Stomach smooth muscle (tissue), 2 donors: ENCODE measurements around the gene LRFN3.

Source experiments
- H3K27ac ChIP-seq: one replicate; pipeline ENCODE4 v1.7.0; 2013; ENCODE audit warnings: mild to moderate bottlenecking, low read length, inconsistent platforms
- H3K27me3 ChIP-seq, 2 donors: one replicate each; pipeline ENCODE4 v1.7.0; 2013; ENCODE audit warnings: low read length in 2 of 2; ENCODE audit not compliant: insufficient read depth in 2 of 2, control insufficient read depth in 1 of 2
- H3K36me3 ChIP-seq, 2 donors: one replicate each; pipeline ENCODE4 v1.7.0; 2013; ENCODE audit warnings: low read length in 2 of 2; ENCODE audit not compliant: control insufficient read depth in 2 of 2, insufficient read depth in 2 of 2
- H3K4me1 ChIP-seq: one replicate; pipeline ENCODE4 v1.7.0; 2013; ENCODE audit warnings: low read length; ENCODE audit not compliant: control insufficient read depth, insufficient read depth
- H3K4me3 ChIP-seq, 2 donors: one replicate each; pipeline ENCODE4 v1.7.0; 2013; ENCODE audit warnings: low read length in 2 of 2
- H3K9ac ChIP-seq, 2 donors: one replicate each; pipeline ENCODE4 v1.7.0; 2013; ENCODE audit warnings: low read length in 2 of 2, mild to moderate bottlenecking in 1 of 2
- H3K9me3 ChIP-seq, 2 donors: one replicate each; pipeline ENCODE4 v1.7.0; 2013; ENCODE audit warnings: low read length in 2 of 2; ENCODE audit not compliant: control insufficient read depth in 2 of 2
- donor health status: healthy.
- donor health status: Pancreatic carcinoma.

Gene LRFN3

GRCh38 chr19:35990771-35991730, 54.9 kb downstream of the LRFN3 start:
- Histone ChIP-seq H3K4me1 (peaks cover 12% of the 10 kb centered on the region), H3K9me3 (no peaks in the 10 kb centered on the region), H3K4me3 (no peak overlapping the region), H3K36me3 (no peaks in the 10 kb centered on the region), H3K9ac (no peak overlapping the region), H3K27ac (no peak overlapping the region), H3K27me3 (peaks cover 7 to 14% of the 10 kb centered on the region in 2 donors)

- H3K9me3 ChIP-seq: no peaks in the 10 kb centered on the region
- peaks cover 21% of the 10 kb centered on the region for H3K4me1 ChIP-seq
- no peaks in the 10 kb centered on the region for H3K36me3 ChIP-seq
- H3K9ac ChIP-seq: no peak overlapping the region
- H3K27me3 ChIP-seq: peaks cover 0 to 6% of the 10 kb centered on the region in 2 donors
- H3K27ac ChIP-seq: no peak overlapping the region
- H3K4me3 ChIP-seq: no peak overlapping the region
Measured at GRCh38 chr19:35991731-35992450, 55.7 kb downstream of the LRFN3 start.

GRCh38 chr19:35992907-35993765, 57.0 kb downstream of the LRFN3 start:
- no peaks in the 10 kb centered on the region for H3K9me3 ChIP-seq
- no peak overlapping the region for H3K27ac ChIP-seq
- H3K36me3 ChIP-seq: peaks cover 0 to 2% of the 10 kb centered on the region in 2 donors
- peaks cover 0 to 6% of the 10 kb centered on the region in 2 donors for H3K27me3 ChIP-seq
- no peak overlapping the region for H3K4me3 ChIP-seq
- peaks cover 23% of the 10 kb centered on the region for H3K4me1 ChIP-seq
- no peak overlapping the region for H3K9ac ChIP-seq

GRCh38 chr19:35993923-35994598, 57.9 kb downstream of the LRFN3 start:
- Histone ChIP-seq H3K36me3 (peaks cover 0 to 2% of the 10 kb centered on the region in 2 donors), H3K27me3 (peaks cover 0 to 6% of the 10 kb centered on the region in 2 donors), H3K9ac (peak overlapping the region in 1 of 2 donors; percentile 51), H3K27ac (no peak overlapping the region), H3K4me3 (peak overlapping the region; percentile 49 to 91), H3K9me3 (no peaks in the 10 kb centered on the region), H3K4me1 (peaks cover 28% of the 10 kb centered on the region)
